Neuronal stem cell (in vitro differentiated cells): ENCODE data around the gene MARCHF3.

Experiments used
- DNase-seq: peaks from one replicate; pipeline ENCODE4 v3.0.0-alpha.2; 2013; ENCODE audit warnings: low spot score
- H2AFZ ChIP-seq: one replicate; pipeline ENCODE4 v1.6.1; 2013; ENCODE audit warnings: mild to moderate bottlenecking, low read length, inconsistent platforms
- H2AK5ac ChIP-seq: 2 replicates; pipeline ENCODE4 v1.6.1; 2013; ENCODE audit warnings: low read depth, mild to moderate bottlenecking, inconsistent platforms, low read length, moderate library complexity, mixed read lengths
- H2BK120ac ChIP-seq: 2 replicates; pipeline ENCODE4 v1.6.1; 2013; ENCODE audit warnings: low read depth, mild to moderate bottlenecking, inconsistent platforms, low read length, moderate library complexity, mixed read lengths
- H2BK12ac ChIP-seq: one replicate; pipeline ENCODE4 v1.6.1; 2013; ENCODE audit warnings: low read length, inconsistent platforms
- H2BK15ac ChIP-seq: 2 replicates; pipeline ENCODE4 v1.6.1; 2013; ENCODE audit warnings: mild to moderate bottlenecking, low read length, inconsistent platforms, mixed read lengths
- H2BK5ac ChIP-seq: one replicate; pipeline ENCODE4 v1.6.1; 2013; ENCODE audit warnings: inconsistent platforms, mild to moderate bottlenecking, low read length, moderate library complexity
- H3K14ac ChIP-seq: one replicate; pipeline ENCODE4 v1.6.1; 2013; ENCODE audit warnings: low read length, inconsistent platforms
- H3K18ac ChIP-seq: 2 replicates; pipeline ENCODE4 v1.6.1; 2013; ENCODE audit warnings: low read length, inconsistent platforms
- H3K23ac ChIP-seq: 2 replicates; pipeline ENCODE4 v1.6.1; 2013; ENCODE audit warnings: low read depth, mild to moderate bottlenecking, mixed read lengths, low read length, inconsistent platforms; ENCODE audit not compliant: poor library complexity
- H3K27ac ChIP-seq: replicated peaks from 3 replicates; pipeline ENCODE4 v1.5.1; 2013; ENCODE audit warnings: low read length, inconsistent platforms
- H3K27me3 ChIP-seq, 3 experiments: 2 replicates each; pipeline ENCODE4 v1.6.1; 2013; ENCODE audit warnings: low read length in 3 of 3, mild to moderate bottlenecking in 2 of 3, inconsistent platforms in 1 of 3, low read depth in 1 of 3, mixed read lengths in 1 of 3, moderate library complexity in 1 of 3; ENCODE audit not compliant: control insufficient read depth in 3 of 3, insufficient read depth in 3 of 3
- H3K36me3 ChIP-seq, 2 donors: replicated peaks in 1 of 2; 2 replicates each; pipeline ENCODE4 v1.6.1; 2013; ENCODE audit warnings: low read length in 2 of 2; ENCODE audit not compliant: control insufficient read depth in 2 of 2, insufficient read depth in 2 of 2
- H3K4ac ChIP-seq: 2 replicates; pipeline ENCODE4 v1.6.1; 2013; ENCODE audit warnings: inconsistent platforms, mild to moderate bottlenecking, low read length, moderate library complexity
- H3K4me1 ChIP-seq, 2 donors: 1 replicate in 1 of 2; 2 replicates in 1 of 2; pipeline ENCODE4 v1.6.1; 2013; ENCODE audit warnings: low read length in 2 of 2, low read depth in 1 of 2; ENCODE audit not compliant: control insufficient read depth in 2 of 2, insufficient read depth in 1 of 2
- H3K4me2 ChIP-seq: one replicate; pipeline ENCODE4 v1.6.1; 2013; ENCODE audit warnings: mild to moderate bottlenecking, low read length, inconsistent platforms; ENCODE audit not compliant: insufficient read depth, poor library complexity, severe bottlenecking
- H3K4me3 ChIP-seq, 2 donors: 2 replicates each; pipeline ENCODE4 v1.5.1; 2013; ENCODE audit warnings: low read length in 2 of 2, mild to moderate bottlenecking in 2 of 2, inconsistent platforms in 1 of 2, moderate library complexity in 1 of 2
- H3K79me1 ChIP-seq: one replicate; pipeline ENCODE4 v1.6.1; 2013; ENCODE audit warnings: low read depth, mild to moderate bottlenecking, inconsistent platforms, low read length, moderate library complexity
- H3K9ac ChIP-seq: one replicate; pipeline ENCODE4 v1.6.1; 2013; ENCODE audit warnings: mild to moderate bottlenecking, low read depth, low read length, inconsistent platforms; ENCODE audit not compliant: poor library complexity
- H3K9me3 ChIP-seq, 2 donors: replicated peaks in 1 of 2; 2 replicates each; pipeline versions ENCODE3 to v1.6.1; 2013; ENCODE audit warnings: low read length in 2 of 2, mild to moderate bottlenecking in 2 of 2, inconsistent platforms in 1 of 2, low read depth in 1 of 2, mixed read lengths in 1 of 2, moderate library complexity in 1 of 2; ENCODE audit not compliant: control insufficient read depth in 2 of 2, insufficient read depth in 1 of 2
- H4K8ac ChIP-seq: one replicate; pipeline ENCODE4 v1.6.1; 2013; ENCODE audit warnings: low read depth, mild to moderate bottlenecking, inconsistent platforms, low read length, moderate library complexity
- H4K91ac ChIP-seq: one replicate; pipeline ENCODE4 v1.6.1; 2013; ENCODE audit warnings: low read length, low read depth, mild to moderate bottlenecking, inconsistent platforms; ENCODE audit not compliant: poor library complexity
- WGBS, 2 donors: extraction: QIAGEN DNeasy Blood & Tissue Kit; methylation state at CpG; one replicate each; pipeline ENCODE4 v1.1.7; 2013; ENCODE audit warnings: missing lambda C conversion rate in 2 of 2, mixed read lengths in 1 of 2; ENCODE audit not compliant: insufficient read length in 2 of 2, insufficient replicate concordance in 1 of 2; ENCODE audit errors: extremely low coverage in 2 of 2; 5-methylcytosine and 5-hydroxymethylcytosine counted together

MARCHF3 gene

DNA sequence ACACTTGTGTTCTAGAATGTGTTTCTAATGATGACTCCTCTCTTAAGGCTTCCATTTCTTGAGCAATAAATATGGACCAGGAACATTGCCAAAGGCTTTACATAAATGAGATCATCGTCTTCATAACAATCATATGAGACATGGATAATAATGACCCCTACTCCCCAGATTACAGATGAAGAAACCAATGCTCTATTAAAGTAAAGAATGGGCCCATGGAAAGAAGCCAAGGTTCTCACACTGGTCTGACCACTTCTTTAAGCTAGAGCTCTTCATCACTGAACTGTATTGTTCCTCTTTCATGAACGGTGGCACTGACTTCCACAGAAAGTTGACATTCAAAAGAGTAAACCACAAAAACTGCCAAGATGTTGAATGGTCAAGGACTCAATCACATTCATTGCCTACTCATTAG is 65.3 kb downstream of the MARCHF3 start:
- H4K8ac ChIP-seq: no peak overlapping the region
- no peak overlapping the region for H3K23ac ChIP-seq
- no peak overlapping the region for H2BK12ac ChIP-seq

GRCh38 chr5:126963822-126964375 is 66.5 kb downstream of the MARCHF3 start:
- H3K36me3 ChIP-seq: no peaks in the 10 kb centered on the region
- H2BK12ac ChIP-seq: no peak overlapping the region
- H3K79me1 ChIP-seq: no peaks in the 10 kb centered on the region
- no peak overlapping the region for H3K4ac ChIP-seq
- WGBS, 2 donors: no CpG with 5 or more reads among the region's 2 CpGs
- H3K4me3 ChIP-seq: no peak overlapping the region
- H3K27me3 ChIP-seq: no peaks in the 10 kb centered on the region
- H3K23ac ChIP-seq: no peak overlapping the region
- H3K9me3 ChIP-seq: no peaks in the 10 kb centered on the region
- H3K4me2 ChIP-seq: no peak overlapping the region
- no peak overlapping the region for H3K27ac ChIP-seq
- H2BK15ac ChIP-seq: no peak overlapping the region
- no peak overlapping the region for H3K18ac ChIP-seq
- H2BK120ac ChIP-seq: no peak overlapping the region
- H4K8ac ChIP-seq: no peak overlapping the region
- no peak overlapping the region for H3K14ac ChIP-seq
- no peaks in the 10 kb centered on the region for H3K4me1 ChIP-seq
- H4K91ac ChIP-seq: no peak overlapping the region
- H3K9ac ChIP-seq: no peak overlapping the region
- H2BK5ac ChIP-seq: no peak overlapping the region
- DNase-seq: no peak
- no peak overlapping the region for H2AFZ ChIP-seq
- H2AK5ac ChIP-seq: no peak overlapping the region

More for the DNA sequence above, 65.3 kb downstream of the MARCHF3 start:
- H3K4ac ChIP-seq: no peak overlapping the region
- no peak overlapping the region for H2AFZ ChIP-seq
- H3K27ac ChIP-seq: no peak overlapping the region
- H2AK5ac ChIP-seq: no peak overlapping the region
- H3K9ac ChIP-seq: no peak overlapping the region
- H3K36me3 ChIP-seq: no peaks in the 10 kb centered on the region
- no peak overlapping the region for H3K4me3 ChIP-seq
- no peak overlapping the region for H2BK15ac ChIP-seq
- no peak overlapping the region for H3K4me2 ChIP-seq
- H3K9me3 ChIP-seq: no peaks in the 10 kb centered on the region
- no peaks in the 10 kb centered on the region for H3K79me1 ChIP-seq
- no CpG with 5 or more reads among the region's 2 CpGs for WGBS, 2 donors
- H3K18ac ChIP-seq: no peak overlapping the region
- H3K14ac ChIP-seq: no peak overlapping the region
- no peak overlapping the region for H2BK5ac ChIP-seq
- no peaks in the 10 kb centered on the region for H3K27me3 ChIP-seq
- no peaks in the 10 kb centered on the region for H3K4me1 ChIP-seq
- H4K91ac ChIP-seq: no peak overlapping the region
- no peak overlapping the region for H2BK120ac ChIP-seq
- no peak for DNase-seq

- no peak overlapping the region for H4K8ac ChIP-seq
Measured at GRCh38 chr5:126961702-126962101, 68.7 kb downstream of the MARCHF3 start.

GRCh38 chr5:126961128-126961527 is 69.2 kb downstream of the MARCHF3 start:
- Histone ChIP-seq H3K9me3 (no peaks in the 10 kb centered on the region), H3K23ac (no peak overlapping the region), H3K14ac (no peak overlapping the region), H2BK12ac (no peak overlapping the region), H3K36me3 (no peaks in the 10 kb centered on the region), H2BK5ac (no peak overlapping the region), H3K4me1 (no peaks in the 10 kb centered on the region), H4K8ac (no peak overlapping the region), H3K27ac (no peak overlapping the region), H2AFZ (no peak overlapping the region), H3K4ac (no peak overlapping the region), H2BK120ac (no peak overlapping the region), H3K4me2 (no peak overlapping the region), H3K27me3 (no peaks in the 10 kb centered on the region), H2BK15ac (no peak overlapping the region), H3K79me1 (no peaks in the 10 kb centered on the region), H3K4me3 (no peak overlapping the region), H2AK5ac (no peak overlapping the region), H3K18ac (no peak overlapping the region), H3K9ac (no peak overlapping the region), H4K91ac (no peak overlapping the region)
- WGBS, 2 donors: no CpG with 5 or more reads among the region's 1 CpG
- no peak for DNase-seq

More at GRCh38 chr5:126961702-126962101, 68.7 kb downstream of the MARCHF3 start:
- Histone ChIP-seq H2BK5ac (no peak overlapping the region), H3K27ac (no peak overlapping the region), H3K4ac (no peak overlapping the region), H3K14ac (no peak overlapping the region), H2AK5ac (no peak overlapping the region), H4K91ac (no peak overlapping the region), H3K9me3 (no peaks in the 10 kb centered on the region), H3K4me3 (no peak overlapping the region), H2BK12ac (no peak overlapping the region), H3K18ac (no peak overlapping the region), H2AFZ (no peak overlapping the region), H3K4me2 (no peak overlapping the region), H3K79me1 (no peaks in the 10 kb centered on the region), H3K4me1 (no peaks in the 10 kb centered on the region), H3K9ac (no peak overlapping the region), H3K23ac (no peak overlapping the region), H2BK120ac (no peak overlapping the region), H2BK15ac (no peak overlapping the region), H3K27me3 (no peaks in the 10 kb centered on the region), H3K36me3 (no peaks in the 10 kb centered on the region)
- WGBS, 2 donors: no CpG with 5 or more reads among the region's 2 CpGs
- DNase-seq: no peak
